DOHH2 (cell line): ENCODE measurements around the gene HIVEP3.

ENCODE experiments used
- H3F3A ChIP-seq: fragments of 200-600 bp; sonication (generic), shearing (Covaris generic); 2 replicates; pipeline ENCODE4 v1.6.0; 2016; ENCODE audit warnings: antibody characterized with exemption, mild to moderate bottlenecking; ENCODE audit not compliant: control insufficient read depth, insufficient read depth
- H3K27ac ChIP-seq: fragments of 200-600 bp; sonication (generic); 2 replicates; pipeline ENCODE4 v1.5.1; 2014; ENCODE audit warnings: low read depth, mild to moderate bottlenecking, low read length, moderate library complexity
- H3K27me3 ChIP-seq: fragments of 200-600 bp; sonication (generic); 2 replicates; pipeline ENCODE4 v1.6.1; 2014; ENCODE audit warnings: mild to moderate bottlenecking, low read length, mixed read lengths; ENCODE audit not compliant: control insufficient read depth
- H3K36me3 ChIP-seq: fragments of 200-600 bp; sonication (generic); 2 replicates; pipeline ENCODE4 v1.6.1; 2014; ENCODE audit warnings: mild to moderate bottlenecking, low read length, moderate library complexity, mixed read lengths; ENCODE audit not compliant: control insufficient read depth
- H3K4me1 ChIP-seq: fragments of 200-600 bp; sonication (generic); 2 replicates; pipeline ENCODE4 v1.6.1; 2014; ENCODE audit warnings: mild to moderate bottlenecking, low read length, mixed read lengths; ENCODE audit not compliant: control insufficient read depth
- H3K4me2 ChIP-seq: fragments of 200-600 bp; sonication (generic); 2 replicates; pipeline ENCODE4 v1.6.0; 2014; ENCODE audit warnings: mild to moderate bottlenecking, low read length, moderate library complexity
- H3K4me3 ChIP-seq: fragments of 200-600 bp; sonication (generic); 2 replicates; pipeline ENCODE4 v1.5.1; 2014; ENCODE audit warnings: mild to moderate bottlenecking, low read length, mixed read lengths
- H3K79me2 ChIP-seq: fragments of 200-600 bp; sonication (generic); 2 replicates; pipeline ENCODE4 v1.6.1; 2014; ENCODE audit warnings: mild to moderate bottlenecking, low read length, mixed read lengths; ENCODE audit not compliant: control insufficient read depth
- H3K9me2 ChIP-seq: fragments of 200-600 bp; sonication (generic); replicated peaks from 2 replicates; pipeline ENCODE4 v1.6.1; 2014; ENCODE audit warnings: mild to moderate bottlenecking, low read length, mixed read lengths; ENCODE audit not compliant: control insufficient read depth
- H3K9me3 ChIP-seq: fragments of 200-600 bp; sonication (generic); 2 replicates; pipeline ENCODE4 v1.6.1; 2014; ENCODE audit warnings: antibody characterized with exemption, low read length, mixed read lengths; ENCODE audit not compliant: control insufficient read depth, insufficient read depth
- H4K20me1 ChIP-seq: fragments of 200-600 bp; sonication (generic); 2 replicates; pipeline ENCODE4 v1.6.0; 2014; ENCODE audit warnings: low read depth, mild to moderate bottlenecking, antibody characterized with exemption, low read length, moderate library complexity; ENCODE audit not compliant: control insufficient read depth, insufficient read depth
- CTCF ChIP-seq: fragments of 200-600 bp; sonication (generic); IDR thresholded peaks from one replicate; pipeline ENCODE4 v1.5.1; 2014; ENCODE audit warnings: antibody characterized with exemption, mild to moderate bottlenecking, low read depth, low read length; ENCODE audit not compliant: poor library complexity, severe bottlenecking
- EZH2phosphoT487 ChIP-seq: fragments of 200-600 bp; sonication (generic); IDR thresholded peaks from 2 replicates; pipeline ENCODE4 v1.6.1; 2017; ENCODE audit warnings: borderline replicate concordance, mild to moderate bottlenecking, antibody characterized with exemption, low read length, moderate library complexity, mixed read lengths

Gene HIVEP3

DNA sequence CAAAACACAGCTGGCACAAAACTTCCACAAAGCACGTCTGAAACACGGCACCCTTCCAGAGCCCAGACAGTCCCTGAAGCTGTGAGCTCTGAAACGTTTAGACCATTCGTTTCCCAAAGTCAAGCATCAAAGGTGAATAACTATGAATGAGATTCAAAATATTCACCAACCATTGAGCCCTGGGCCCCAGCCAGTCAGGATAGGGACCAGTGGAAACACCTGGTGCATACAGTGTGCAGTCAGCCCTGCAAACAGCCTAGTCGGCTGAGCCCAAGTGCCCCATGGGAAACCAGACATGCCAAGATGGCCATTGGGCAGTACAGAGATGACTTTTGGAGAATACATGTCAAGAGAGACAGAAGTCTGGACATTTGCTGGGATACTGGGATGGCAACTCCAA lies 343.9 kb downstream of the HIVEP3 start:
- no peaks in the 10 kb centered on the region for H3F3A ChIP-seq
- no peaks in the 10 kb centered on the region for H3K4me1 ChIP-seq
- H3K27me3 ChIP-seq = no peaks in the 10 kb centered on the region; the same call in 1 of the 2 replicates
- H4K20me1 ChIP-seq = no peaks in the 10 kb centered on the region
- H3K27ac ChIP-seq = no peak overlapping the region
- H3K9me2 ChIP-seq = no peaks in the 10 kb centered on the region
- H3K9me3 ChIP-seq = no peaks in the 10 kb centered on the region
- TF ChIP-seq EZH2phosphoT487 (no peak), CTCF (no peak)
- H3K4me2 ChIP-seq = no peak overlapping the region
- H3K36me3 ChIP-seq = no peaks in the 10 kb centered on the region
- H3K79me2 ChIP-seq = no peaks in the 10 kb centered on the region
- H3K4me3 ChIP-seq = no peak overlapping the region

GRCh38 chr1:41573785-41574713 lies 344.7 kb downstream of the HIVEP3 start:
- Histone ChIP-seq H3K27ac (no peak overlapping the region), H4K20me1 (no peaks in the 10 kb centered on the region), H3K9me2 (no peaks in the 10 kb centered on the region), H3K4me3 (no peak overlapping the region), H3K79me2 (no peaks in the 10 kb centered on the region), H3F3A (no peaks in the 10 kb centered on the region), H3K4me1 (no peaks in the 10 kb centered on the region), H3K4me2 (no peak overlapping the region), H3K9me3 (no peaks in the 10 kb centered on the region), H3K36me3 (no peaks in the 10 kb centered on the region), H3K27me3 (no peaks in the 10 kb centered on the region; the same call in 1 of the 2 replicates)
- TF ChIP-seq EZH2phosphoT487 (no peak), CTCF (peak; percentile 79)

DNA sequence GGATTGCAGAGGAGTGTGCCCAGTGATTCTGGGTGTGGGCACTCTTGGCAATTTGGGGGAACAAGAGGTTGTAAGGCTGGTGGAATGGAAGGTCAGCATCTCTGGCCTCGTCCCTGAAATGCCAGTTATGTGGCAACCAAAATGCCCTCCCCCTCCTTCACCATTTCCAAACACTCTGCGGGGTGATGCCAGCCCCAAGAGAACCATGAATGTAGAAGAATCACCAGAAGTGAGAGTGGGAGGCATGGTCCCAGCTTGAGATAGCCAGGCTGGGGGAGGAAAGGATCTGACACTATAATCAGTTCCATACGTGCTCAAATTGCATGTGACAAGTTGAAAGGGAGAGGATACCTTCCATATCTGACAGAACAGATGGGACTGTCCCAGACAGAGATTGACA lies 345.5 kb downstream of the HIVEP3 start:
- Histone ChIP-seq H3K9me2 (no peaks in the 10 kb centered on the region), H3K4me3 (no peak overlapping the region), H3K9me3 (no peaks in the 10 kb centered on the region), H4K20me1 (no peaks in the 10 kb centered on the region), H3K36me3 (no peaks in the 10 kb centered on the region), H3K4me1 (no peaks in the 10 kb centered on the region), H3K4me2 (no peak overlapping the region), H3K27me3 (no peaks in the 10 kb centered on the region; the same call in 1 of the 2 replicates), H3K79me2 (no peaks in the 10 kb centered on the region), H3K27ac (no peak overlapping the region), H3F3A (no peaks in the 10 kb centered on the region)
- TF ChIP-seq EZH2phosphoT487 = no peak
- TF ChIP-seq CTCF = no peak
